ENCODE data around the gene FCAR.
"Not testable (repeated sequence)": the region's sequence is repeated elsewhere in the genome, so short reads cannot be mapped to it uniquely, and the experiment has no call there.

Gene FCAR

DNA sequence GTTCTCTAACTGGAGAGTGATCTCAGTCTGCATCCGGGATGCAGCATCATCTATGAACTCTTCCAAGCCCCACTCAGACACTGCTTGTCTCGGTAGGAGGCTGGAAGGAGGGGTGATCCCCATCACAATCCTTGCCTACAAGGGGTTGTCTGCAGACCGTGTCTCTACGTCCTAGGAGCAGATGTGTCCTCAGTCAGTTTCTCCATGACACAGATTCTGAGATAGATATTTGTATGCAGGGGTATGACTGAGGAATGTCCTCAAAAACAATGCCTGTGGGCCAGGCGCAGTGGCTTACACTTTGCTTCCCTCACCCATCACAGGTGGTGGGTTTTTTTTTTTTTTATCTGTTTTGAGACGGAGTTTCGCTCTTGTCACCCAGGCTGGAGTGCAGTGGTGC, 32.8 kb downstream of the FCAR start:
- Histone ChIP-seq H2AFZ (no peak overlapping the region), H3K9ac (no peak overlapping the region), H3K36me3 (ENCODE audit: control insufficient read depth, insufficient read depth, low read length) (no peaks in the 10 kb centered on the region), H3K9me3 (ENCODE audit: control insufficient read depth, low read length) (no peaks in the 10 kb centered on the region), H3K27me3 (ENCODE audit: control insufficient read depth, insufficient read depth, low read length) (no peaks in the 10 kb centered on the region), H3K27ac (no peak overlapping the region), H3K4me1 (no peaks in the 10 kb centered on the region), H3K4me3 (ENCODE audit: low read depth, low read length) (no peak overlapping the region), H3K79me2 (no peaks in the 10 kb centered on the region), H3K4me2 (ENCODE audit: low read length) (no peak overlapping the region)
- TF ChIP-seq, protein P1, sequence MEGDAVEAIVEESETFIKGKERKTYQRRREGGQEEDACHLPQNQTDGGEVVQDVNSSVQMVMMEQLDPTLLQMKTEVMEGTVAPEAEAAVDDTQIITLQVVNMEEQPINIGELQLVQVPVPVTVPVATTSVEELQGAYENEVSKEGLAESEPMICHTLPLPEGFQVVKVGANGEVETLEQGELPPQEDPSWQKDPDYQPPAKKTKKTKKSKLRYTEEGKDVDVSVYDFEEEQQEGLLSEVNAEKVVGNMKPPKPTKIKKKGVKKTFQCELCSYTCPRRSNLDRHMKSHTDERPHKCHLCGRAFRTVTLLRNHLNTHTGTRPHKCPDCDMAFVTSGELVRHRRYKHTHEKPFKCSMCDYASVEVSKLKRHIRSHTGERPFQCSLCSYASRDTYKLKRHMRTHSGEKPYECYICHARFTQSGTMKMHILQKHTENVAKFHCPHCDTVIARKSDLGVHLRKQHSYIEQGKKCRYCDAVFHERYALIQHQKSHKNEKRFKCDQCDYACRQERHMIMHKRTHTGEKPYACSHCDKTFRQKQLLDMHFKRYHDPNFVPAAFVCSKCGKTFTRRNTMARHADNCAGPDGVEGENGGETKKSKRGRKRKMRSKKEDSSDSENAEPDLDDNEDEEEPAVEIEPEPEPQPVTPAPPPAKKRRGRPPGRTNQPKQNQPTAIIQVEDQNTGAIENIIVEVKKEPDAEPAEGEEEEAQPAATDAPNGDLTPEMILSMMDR (IDR thresholded peaks at IDR 0.05) = no peak

DNA sequence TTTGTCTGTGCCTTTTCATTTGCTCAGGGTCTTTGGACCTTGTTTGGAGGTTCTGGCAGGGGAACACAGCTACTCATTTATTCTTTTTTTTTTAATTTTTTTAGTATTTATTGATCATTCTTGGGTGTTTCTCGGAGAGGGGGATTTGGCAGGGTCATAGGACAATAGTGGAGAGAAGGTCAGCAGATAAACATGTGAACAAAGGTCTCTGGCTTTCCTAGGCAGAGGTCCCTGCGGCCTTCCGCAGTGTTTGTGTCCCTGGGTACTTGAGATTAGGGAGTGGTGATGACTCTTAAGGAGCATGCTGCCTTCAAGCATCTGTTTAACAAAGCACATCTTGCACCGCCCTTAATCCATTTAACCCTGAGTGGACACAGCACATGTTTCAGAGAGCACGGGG, 33.9 kb downstream of the FCAR start:
- not testable (repeated sequence) for H3K27ac ChIP-seq; H3K9ac ChIP-seq; H2AFZ ChIP-seq; H3K9me3 ChIP-seq (ENCODE audit: control insufficient read depth, low read length); H3K79me2 ChIP-seq; H3K4me3 ChIP-seq (ENCODE audit: low read depth, low read length); H3K4me1 ChIP-seq; H3K27me3 ChIP-seq (ENCODE audit: control insufficient read depth, insufficient read depth, low read length); H3K4me2 ChIP-seq (ENCODE audit: low read length); H3K36me3 ChIP-seq (ENCODE audit: control insufficient read depth, insufficient read depth, low read length)

DNA sequence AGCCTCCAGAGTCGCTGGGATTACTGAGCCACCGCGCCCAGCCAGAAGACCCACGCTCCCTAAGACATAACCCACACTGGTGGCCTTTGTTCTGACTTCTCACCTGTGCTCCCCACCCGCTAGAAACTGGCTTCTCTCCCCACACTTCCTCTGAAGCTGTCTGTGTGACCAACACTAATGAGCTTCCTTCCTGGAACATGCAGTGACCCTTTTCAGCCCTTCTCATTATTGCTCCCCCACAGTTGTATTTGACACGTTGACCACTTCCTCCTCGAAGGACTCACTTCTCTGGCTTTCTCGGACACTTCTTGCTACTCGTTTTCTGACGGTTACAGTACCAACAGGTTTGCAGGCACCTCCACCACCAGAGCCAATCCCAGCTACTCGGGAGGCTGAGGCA, 42.8 kb downstream of the FCAR start:
- TF ChIP-seq, protein P1 (IDR thresholded peaks at IDR 0.05) = no peak
- Histone ChIP-seq H3K4me1 (no peaks in the 10 kb centered on the region), H3K79me2 (no peaks in the 10 kb centered on the region), H3K4me3 (ENCODE audit: low read depth, low read length) (no peak overlapping the region), H3K27me3 (ENCODE audit: control insufficient read depth, insufficient read depth, low read length) (no peaks in the 10 kb centered on the region), H3K9ac (no peak overlapping the region), H3K36me3 (ENCODE audit: control insufficient read depth, insufficient read depth, low read length) (no peaks in the 10 kb centered on the region), H3K9me3 (ENCODE audit: control insufficient read depth, low read length) (no peaks in the 10 kb centered on the region), H3K4me2 (ENCODE audit: low read length) (no peak overlapping the region), H3K27ac (no peak overlapping the region), H2AFZ (no peak overlapping the region)

DNA sequence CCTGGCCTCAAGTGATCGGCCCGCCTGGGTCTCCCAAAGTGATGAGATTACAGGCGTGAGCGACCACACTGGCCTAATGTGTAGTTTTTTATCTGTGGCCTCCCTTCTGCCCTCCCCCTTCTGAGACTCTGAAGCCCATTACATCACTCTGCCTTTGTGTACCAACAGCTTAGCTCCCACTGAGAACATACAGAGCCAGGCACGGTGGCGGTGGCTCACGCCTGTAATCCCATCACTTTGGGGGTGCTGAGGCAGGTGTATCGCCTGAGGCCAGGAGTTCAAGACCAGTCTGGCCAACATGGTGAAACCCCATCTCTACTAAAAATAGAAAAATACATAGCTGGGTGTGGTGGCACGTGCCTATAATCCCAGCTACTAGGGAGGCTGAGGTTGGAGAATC, 44.5 kb downstream of the FCAR start:
- no peaks in the 10 kb centered on the region for H3K27me3 ChIP-seq (ENCODE audit: control insufficient read depth, insufficient read depth, low read length)
- no peak overlapping the region for H3K27ac ChIP-seq
- H2AFZ ChIP-seq = no peak overlapping the region
- TF ChIP-seq, protein P1 (IDR thresholded peaks at IDR 0.05) = no peak
- H3K36me3 ChIP-seq (ENCODE audit: control insufficient read depth, insufficient read depth, low read length) = no peaks in the 10 kb centered on the region
- no peak overlapping the region for H3K4me2 ChIP-seq (ENCODE audit: low read length)
- H3K9me3 ChIP-seq (ENCODE audit: control insufficient read depth, low read length) = no peaks in the 10 kb centered on the region
- H3K79me2 ChIP-seq = no peaks in the 10 kb centered on the region
- no peaks in the 10 kb centered on the region for H3K4me1 ChIP-seq
- H3K9ac ChIP-seq = no peak overlapping the region
- H3K4me3 ChIP-seq (ENCODE audit: low read depth, low read length) = no peak overlapping the region

DNA sequence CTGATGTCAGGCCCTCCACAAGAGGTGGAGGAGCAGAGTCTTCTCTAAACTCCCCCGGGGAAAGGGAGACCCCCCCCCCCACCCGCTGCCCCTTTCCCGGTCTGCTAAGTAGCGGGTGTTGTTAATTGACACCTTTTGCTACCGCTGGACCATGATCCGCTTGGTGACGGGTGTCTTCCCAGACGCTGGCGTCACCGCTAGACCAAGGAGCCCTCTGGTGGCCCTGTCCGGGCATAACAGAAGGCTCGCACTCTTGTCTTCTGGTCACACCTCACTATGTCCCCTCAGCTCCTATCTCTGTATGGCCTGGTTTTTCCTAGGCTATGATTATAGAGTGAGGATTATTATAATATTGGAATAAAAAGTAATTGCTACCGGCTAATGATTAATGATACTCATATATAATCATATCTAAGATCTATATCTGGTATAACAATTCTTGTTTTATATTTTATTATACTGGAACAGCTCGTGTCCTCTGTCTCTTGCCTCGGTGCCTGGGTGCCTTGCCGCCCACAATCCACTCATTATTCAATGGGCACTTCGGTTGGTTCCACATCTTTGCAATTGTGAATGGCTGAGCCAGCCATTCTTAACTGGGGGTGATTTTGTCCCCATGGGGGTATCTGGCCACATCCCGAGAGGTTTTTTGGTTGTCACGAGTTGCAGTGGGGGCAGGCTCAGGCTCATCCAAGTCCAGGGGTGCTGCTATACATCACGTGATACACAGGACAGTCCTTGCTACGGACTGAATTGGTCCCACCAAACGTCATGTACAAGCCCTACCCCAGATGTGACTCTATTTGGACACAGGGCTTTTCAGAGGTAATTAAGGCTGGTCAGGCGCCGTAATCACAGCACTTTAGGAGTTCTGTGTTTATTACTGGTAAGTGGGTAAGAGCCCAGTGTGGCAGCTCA, 45.9 kb downstream of the FCAR start:
- not testable (repeated sequence) for H3K27me3 ChIP-seq (ENCODE audit: control insufficient read depth, insufficient read depth, low read length); H3K4me2 ChIP-seq (ENCODE audit: low read length); H3K36me3 ChIP-seq (ENCODE audit: control insufficient read depth, insufficient read depth, low read length); H3K4me3 ChIP-seq (ENCODE audit: low read depth, low read length); H3K9ac ChIP-seq; H2AFZ ChIP-seq; H3K9me3 ChIP-seq (ENCODE audit: control insufficient read depth, low read length); H3K79me2 ChIP-seq; H3K4me1 ChIP-seq; H3K27ac ChIP-seq
